ENCODE measurements around the gene DNAH14. TPM values are rescaled to one million over a fixed set of nuclear protein-coding genes. Genes with fewer than 3 reads are reported as not detected.

The DNAH14 gene
- total and polyA plus RNA-seq, 2 of the 13 experiments (the other 11 are each of a cell fraction or from before 2014, with no cell fraction given): 4.5 to 27.5 TPM

- 0 out of 2 replicates have a peak, but pooled peaks have one; percentile 29 for TF ChIP-seq ZNF574 (CRISPR knock-in tag; IDR thresholded peaks at IDR 0.05)
- no peak for TF ChIP-seq STAT6 (CRISPR knock-in tag; IDR thresholded peaks at IDR 0.05; ENCODE audit: borderline replicate concordance)
- no peak for TF ChIP-seq ZNF12 (CRISPR knock-in tag; IDR thresholded peaks at IDR 0.05)
- TF ChIP-seq HNRNPK (IDR thresholded peaks at IDR 0.05; ENCODE audit: low read depth, low read length, poor library complexity, severe bottlenecking): no peak
- no peak for TF ChIP-seq ZNF207 (IDR thresholded peaks at IDR 0.05; ENCODE audit: borderline replicate concordance)
- TF ChIP-seq KAT7 (CRISPR knock-in tag; IDR thresholded peaks at IDR 0.05; ENCODE audit: borderline replicate concordance): no peak
- no peak for TF ChIP-seq ZNF772 (CRISPR knock-in tag; IDR thresholded peaks at IDR 0.05)
- no peak for TF ChIP-seq CEBPB (IDR thresholded peaks at IDR 0.05; ENCODE audit: borderline replicate concordance, low read depth, low read length)
- TF ChIP-seq BATF2 (CRISPR knock-in tag; IDR thresholded peaks at IDR 0.05): no peak
- TF ChIP-seq ZSCAN20 (CRISPR knock-in tag; IDR thresholded peaks at IDR 0.05; ENCODE audit: borderline replicate concordance): no peak
- TF ChIP-seq ELF1 (CRISPR knock-in tag; IDR thresholded peaks at IDR 0.05): no peak
- TF ChIP-seq MAFG (CRISPR knock-in tag; IDR thresholded peaks at IDR 0.05): no peak
- no peak for TF ChIP-seq PRDM4 (CRISPR knock-in tag; IDR thresholded peaks at IDR 0.05; ENCODE audit: borderline replicate concordance)
- TF ChIP-seq ZNF691 (CRISPR knock-in tag; IDR thresholded peaks at IDR 0.05; ENCODE audit: borderline replicate concordance, low read depth): no peak
- peak; percentile 96 for TF ChIP-seq MIXL1 (CRISPR knock-in tag; IDR thresholded peaks at IDR 0.05)
- TF ChIP-seq ZFP36L1 (CRISPR knock-in tag; IDR thresholded peaks at IDR 0.05): no peak
- TF ChIP-seq GFI1 (CRISPR knock-in tag; IDR thresholded peaks at IDR 0.05; ENCODE audit: borderline replicate concordance): no peak
- TF ChIP-seq SIN3B (IDR thresholded peaks at IDR 0.05; ENCODE audit: low read length): no peak
- TF ChIP-seq PHF21A (CRISPR knock-in tag; IDR thresholded peaks at IDR 0.05): peak; percentile 24; the same call in 1 of the 2 replicates
- TF ChIP-seq PAX8 (CRISPR knock-in tag; IDR thresholded peaks at IDR 0.05; ENCODE audit: borderline replicate concordance): no peak
- no peak for TF ChIP-seq NFKBIZ (CRISPR knock-in tag; IDR thresholded peaks at IDR 0.05)
- no peak for TF ChIP-seq ZNF101 (CRISPR knock-in tag; IDR thresholded peaks at IDR 0.05; ENCODE audit: borderline replicate concordance, low read depth)
Measured at GRCh38 chr1:225412803-225413351, 483.4 kb downstream of the DNAH14 start (continued).
